Glutamatergic neuron (in vitro differentiated cells): Measurements from ENCODE around the gene VSIG4. TPM values are rescaled to one million over a fixed set of nuclear protein-coding genes. Genes with fewer than 3 reads are reported as not detected.

Experiments
- DNase-seq: peaks from one replicate; pipeline ENCODE4 v3.0.0; 2022
- H3K27ac Mint-ChIP-seq: one replicate; pipeline ENCODE4 v1.8.0; 2020; ENCODE audit warnings: mild to moderate bottlenecking, mixed read lengths, inconsistent platforms; ENCODE audit not compliant: unreplicated experiment
- H3K27me3 Mint-ChIP-seq: one replicate; pipeline ENCODE4 v1.8.0; 2020; ENCODE audit warnings: mild to moderate bottlenecking, moderate library complexity, mixed read lengths, inconsistent platforms; ENCODE audit not compliant: unreplicated experiment
- H3K36me3 Mint-ChIP-seq: one replicate; pipeline ENCODE4 v1.8.0; 2020; ENCODE audit warnings: mild to moderate bottlenecking, mixed read lengths, inconsistent platforms; ENCODE audit not compliant: unreplicated experiment
- H3K4me1 Mint-ChIP-seq: one replicate; pipeline ENCODE4 v1.8.0; 2020; ENCODE audit warnings: mild to moderate bottlenecking, low read depth, mixed read lengths, inconsistent platforms; ENCODE audit not compliant: unreplicated experiment
- H3K4me3 Mint-ChIP-seq: one replicate; pipeline ENCODE4 v1.8.0; 2020; ENCODE audit warnings: mild to moderate bottlenecking, mixed read lengths, inconsistent platforms; ENCODE audit not compliant: unreplicated experiment
- H3K9me3 Mint-ChIP-seq: one replicate; pipeline ENCODE4 v1.8.0; 2020; ENCODE audit warnings: mild to moderate bottlenecking, moderate library complexity, mixed read lengths, inconsistent platforms; ENCODE audit not compliant: unreplicated experiment
- total RNA-seq: library from RNA; stranded (reverse); fragmentation: NEBNext Ultra II Directional; extraction: Animal tissue kit (Norgen Biotek cat#: 25700); gene quantifications from one replicate; pipeline ENCODE4 v1.2.1, GENCODE V29; 2021; ENCODE audit not compliant: unreplicated experiment
- TF ChIP-seq, protein P1 (sequence below): fragments of 200-600 bp; sonication (generic); IDR thresholded peaks from one replicate; pipeline ENCODE4 v1.5.0; 2021; ENCODE audit not compliant: partially characterized antibody, unreplicated experiment

The VSIG4 gene
- total RNA-seq, 1 donor from 2014 or later: not detected

- H3K36me3 Mint-ChIP-seq: no peaks in the 10 kb centered on the region
- TF ChIP-seq, protein P1, sequence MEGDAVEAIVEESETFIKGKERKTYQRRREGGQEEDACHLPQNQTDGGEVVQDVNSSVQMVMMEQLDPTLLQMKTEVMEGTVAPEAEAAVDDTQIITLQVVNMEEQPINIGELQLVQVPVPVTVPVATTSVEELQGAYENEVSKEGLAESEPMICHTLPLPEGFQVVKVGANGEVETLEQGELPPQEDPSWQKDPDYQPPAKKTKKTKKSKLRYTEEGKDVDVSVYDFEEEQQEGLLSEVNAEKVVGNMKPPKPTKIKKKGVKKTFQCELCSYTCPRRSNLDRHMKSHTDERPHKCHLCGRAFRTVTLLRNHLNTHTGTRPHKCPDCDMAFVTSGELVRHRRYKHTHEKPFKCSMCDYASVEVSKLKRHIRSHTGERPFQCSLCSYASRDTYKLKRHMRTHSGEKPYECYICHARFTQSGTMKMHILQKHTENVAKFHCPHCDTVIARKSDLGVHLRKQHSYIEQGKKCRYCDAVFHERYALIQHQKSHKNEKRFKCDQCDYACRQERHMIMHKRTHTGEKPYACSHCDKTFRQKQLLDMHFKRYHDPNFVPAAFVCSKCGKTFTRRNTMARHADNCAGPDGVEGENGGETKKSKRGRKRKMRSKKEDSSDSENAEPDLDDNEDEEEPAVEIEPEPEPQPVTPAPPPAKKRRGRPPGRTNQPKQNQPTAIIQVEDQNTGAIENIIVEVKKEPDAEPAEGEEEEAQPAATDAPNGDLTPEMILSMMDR: no peak
- DNase-seq: no peak
- H3K9me3 Mint-ChIP-seq: no peaks in the 10 kb centered on the region
- no peak overlapping the region for H3K27ac Mint-ChIP-seq
- no peak overlapping the region for H3K4me3 Mint-ChIP-seq
- no peaks in the 10 kb centered on the region for H3K27me3 Mint-ChIP-seq
- no peaks in the 10 kb centered on the region for H3K4me1 Mint-ChIP-seq
These were observed 45.9 kb downstream of the VSIG4 start for GRCh38 chrX:65993915-65994460.

DNA sequence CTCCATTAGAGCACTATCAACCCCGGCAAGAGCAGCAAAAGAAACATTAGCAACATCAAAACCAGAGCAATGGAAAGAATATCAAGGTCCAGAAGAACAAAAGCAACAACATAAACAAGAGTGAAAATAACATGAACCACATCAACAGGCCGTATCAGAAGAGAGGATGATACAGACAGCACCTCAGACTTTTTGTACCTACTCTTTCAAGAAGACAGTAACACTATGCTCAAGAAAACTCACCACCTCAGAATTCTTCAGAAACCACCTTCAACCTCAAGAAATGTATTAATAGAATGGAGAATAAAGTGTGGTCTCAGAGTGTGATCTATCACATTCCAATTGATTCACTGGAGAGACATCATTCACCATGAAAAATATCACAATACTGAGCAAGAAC, 46.5 kb downstream of the VSIG4 start:
- TF ChIP-seq, protein P1: no peak
- Mint-ChIP-seq H3K4me1 (no peaks in the 10 kb centered on the region), H3K4me3 (no peak overlapping the region), H3K36me3 (no peaks in the 10 kb centered on the region), H3K27me3 (no peaks in the 10 kb centered on the region), H3K9me3 (no peaks in the 10 kb centered on the region), H3K27ac (no peak overlapping the region)
- DNase-seq: no peak

- Mint-ChIP-seq H3K27me3 (no peaks in the 10 kb centered on the region), H3K4me3 (no peak overlapping the region), H3K4me1 (no peaks in the 10 kb centered on the region), H3K9me3 (no peaks in the 10 kb centered on the region), H3K36me3 (no peaks in the 10 kb centered on the region), H3K27ac (no peak overlapping the region)
- TF ChIP-seq, protein P1: no peak
- DNase-seq: no peak
These were observed 49.2 kb downstream of the VSIG4 start for GRCh38 chrX:65990702-65991101.

DNA sequence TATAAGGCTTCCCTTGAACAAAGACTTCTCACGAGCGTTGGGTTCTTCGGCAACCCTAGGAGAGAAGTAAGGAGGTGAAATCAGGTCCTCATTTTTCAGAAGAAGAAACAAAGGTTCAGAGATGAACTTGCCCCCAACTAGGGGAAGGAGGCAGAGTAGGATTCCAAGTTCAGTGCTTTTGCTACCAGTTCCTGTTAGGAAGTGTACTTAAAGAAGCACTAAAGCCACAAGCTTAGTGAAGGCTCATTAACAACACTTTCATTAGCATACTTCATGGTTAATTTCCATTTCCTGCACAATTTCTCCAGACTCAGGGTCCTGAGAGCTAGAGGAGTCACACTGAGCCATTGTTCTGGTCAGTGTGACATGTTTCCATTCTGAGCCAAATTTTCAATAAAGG, 52.1 kb downstream of the VSIG4 start:
- H3K36me3 Mint-ChIP-seq: no peaks in the 10 kb centered on the region
- no peaks in the 10 kb centered on the region for H3K9me3 Mint-ChIP-seq
- no peak overlapping the region for H3K4me3 Mint-ChIP-seq
- no peak overlapping the region for H3K27ac Mint-ChIP-seq
- H3K4me1 Mint-ChIP-seq: no peaks in the 10 kb centered on the region
- no peak for DNase-seq
- no peaks in the 10 kb centered on the region for H3K27me3 Mint-ChIP-seq
- TF ChIP-seq, protein P1: no peak

- TF ChIP-seq, protein P1: no peak
- no peaks in the 10 kb centered on the region for H3K9me3 Mint-ChIP-seq
- no peak for DNase-seq
- no peak overlapping the region for H3K27ac Mint-ChIP-seq
- H3K4me3 Mint-ChIP-seq: no peak overlapping the region
- no peaks in the 10 kb centered on the region for H3K27me3 Mint-ChIP-seq
- H3K4me1 Mint-ChIP-seq: no peaks in the 10 kb centered on the region
- H3K36me3 Mint-ChIP-seq: no peaks in the 10 kb centered on the region
These were observed 53.8 kb downstream of the VSIG4 start for GRCh38 chrX:65985922-65986588.
